RWPE2 (cell line): ENCODE data around the gene MACROD2.
A peak's percentile ranks its signal among the peaks of the same experiment; 100 is the strongest.

Experiments used
- ATAC-seq: fragments of 200-7000 bp; cut with Tn5 transposase; 3 replicates; pipeline ENCODE4 v1.9.1; 2021; ENCODE audit warnings: low read depth
- DNase-seq: peaks from one replicate; pipeline ENCODE4 v3.0.0-alpha.2; 2020; ENCODE audit warnings: low spot score
- H3K27ac ChIP-seq: fragments of 450-650 bp; 2 replicates; pipeline ENCODE4 v1.5.1; 2017; ENCODE audit warnings: mild to moderate bottlenecking; ENCODE audit not compliant: poor library complexity, severe bottlenecking
- H3K27me3 ChIP-seq: fragments of 250-450 bp; sonication (Bioruptor Pico); 2 replicates; pipeline ENCODE4 v1.5.1; 2021; ENCODE audit warnings: mild to moderate bottlenecking, moderate library complexity; ENCODE audit not compliant: insufficient read depth, poor library complexity, severe bottlenecking
- H3K36me3 ChIP-seq: fragments of 250-450 bp; sonication (Bioruptor Pico); 2 replicates; pipeline ENCODE4 v1.5.1; 2020; ENCODE audit warnings: low read depth, mild to moderate bottlenecking, moderate library complexity
- H3K4me1 ChIP-seq: fragments of 250-450 bp; sonication (Bioruptor Pico); 2 replicates; pipeline ENCODE4 v1.5.1; 2021; ENCODE audit warnings: mild to moderate bottlenecking, moderate library complexity; ENCODE audit not compliant: insufficient read depth, poor library complexity, severe bottlenecking
- H3K4me3 ChIP-seq: fragments of 250-450 bp; sonication (Bioruptor Pico); 2 replicates; pipeline ENCODE4 v1.5.1; 2021; ENCODE audit warnings: mild to moderate bottlenecking, moderate library complexity; ENCODE audit not compliant: severe bottlenecking
- H3K9me3 ChIP-seq: fragments of 250-450 bp; sonication (Bioruptor Pico); 2 replicates; pipeline ENCODE4 v1.5.1; 2021; ENCODE audit warnings: mild to moderate bottlenecking, moderate library complexity; ENCODE audit not compliant: severe bottlenecking
- TF ChIP-seq, protein P1 (sequence below): fragments of 450-650 bp; IDR thresholded peaks from one replicate; pipeline ENCODE4 v1.5.1; 2017; ENCODE audit warnings: mild to moderate bottlenecking, moderate library complexity; ENCODE audit not compliant: poor library complexity, severe bottlenecking

The MACROD2 gene

DNA sequence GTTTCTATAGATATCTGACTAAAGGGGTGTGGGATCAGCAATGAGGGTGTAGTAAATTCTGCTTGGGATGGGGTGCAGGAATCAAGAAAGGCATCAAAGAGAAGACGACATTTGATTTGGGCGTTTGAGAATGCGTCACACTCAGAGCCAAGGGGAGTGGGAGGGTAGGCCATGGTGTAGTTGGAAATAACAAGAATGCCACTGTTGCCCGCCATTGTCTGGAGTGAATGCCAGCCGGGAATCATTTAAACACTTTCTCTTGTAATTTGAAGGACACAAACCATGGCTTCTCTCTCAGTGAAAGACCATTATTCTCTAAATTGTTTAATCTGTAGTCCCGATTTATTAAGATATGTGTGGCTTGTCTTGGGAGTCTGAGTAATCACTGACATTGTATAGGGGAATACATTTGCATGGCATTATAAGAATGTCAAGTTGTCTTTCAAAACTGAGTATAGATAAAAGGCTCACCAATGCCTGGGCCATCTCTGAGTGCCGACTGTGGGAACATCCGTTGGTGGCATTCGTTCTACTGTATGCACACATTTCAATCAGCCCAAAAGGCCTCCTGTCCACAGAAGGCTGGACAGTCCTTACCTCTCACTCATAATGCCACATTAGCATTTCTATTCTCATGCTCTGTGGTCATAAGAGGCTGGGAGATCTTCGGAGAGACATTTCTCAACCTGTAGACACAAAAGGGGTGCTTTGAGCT, 1800.1 kb downstream of the MACROD2 start:
- Histone ChIP-seq H3K4me1 (no peaks in the 10 kb centered on the region), H3K9me3 (no peaks in the 10 kb centered on the region), H3K4me3 (no peak overlapping the region), H3K27me3 (no peaks in the 10 kb centered on the region), H3K27ac (no peak overlapping the region), H3K36me3 (no peaks in the 10 kb centered on the region)
- ATAC-seq (no peak), DNase-seq (no peak)
- TF ChIP-seq, protein P1, sequence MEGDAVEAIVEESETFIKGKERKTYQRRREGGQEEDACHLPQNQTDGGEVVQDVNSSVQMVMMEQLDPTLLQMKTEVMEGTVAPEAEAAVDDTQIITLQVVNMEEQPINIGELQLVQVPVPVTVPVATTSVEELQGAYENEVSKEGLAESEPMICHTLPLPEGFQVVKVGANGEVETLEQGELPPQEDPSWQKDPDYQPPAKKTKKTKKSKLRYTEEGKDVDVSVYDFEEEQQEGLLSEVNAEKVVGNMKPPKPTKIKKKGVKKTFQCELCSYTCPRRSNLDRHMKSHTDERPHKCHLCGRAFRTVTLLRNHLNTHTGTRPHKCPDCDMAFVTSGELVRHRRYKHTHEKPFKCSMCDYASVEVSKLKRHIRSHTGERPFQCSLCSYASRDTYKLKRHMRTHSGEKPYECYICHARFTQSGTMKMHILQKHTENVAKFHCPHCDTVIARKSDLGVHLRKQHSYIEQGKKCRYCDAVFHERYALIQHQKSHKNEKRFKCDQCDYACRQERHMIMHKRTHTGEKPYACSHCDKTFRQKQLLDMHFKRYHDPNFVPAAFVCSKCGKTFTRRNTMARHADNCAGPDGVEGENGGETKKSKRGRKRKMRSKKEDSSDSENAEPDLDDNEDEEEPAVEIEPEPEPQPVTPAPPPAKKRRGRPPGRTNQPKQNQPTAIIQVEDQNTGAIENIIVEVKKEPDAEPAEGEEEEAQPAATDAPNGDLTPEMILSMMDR: no peak

DNA sequence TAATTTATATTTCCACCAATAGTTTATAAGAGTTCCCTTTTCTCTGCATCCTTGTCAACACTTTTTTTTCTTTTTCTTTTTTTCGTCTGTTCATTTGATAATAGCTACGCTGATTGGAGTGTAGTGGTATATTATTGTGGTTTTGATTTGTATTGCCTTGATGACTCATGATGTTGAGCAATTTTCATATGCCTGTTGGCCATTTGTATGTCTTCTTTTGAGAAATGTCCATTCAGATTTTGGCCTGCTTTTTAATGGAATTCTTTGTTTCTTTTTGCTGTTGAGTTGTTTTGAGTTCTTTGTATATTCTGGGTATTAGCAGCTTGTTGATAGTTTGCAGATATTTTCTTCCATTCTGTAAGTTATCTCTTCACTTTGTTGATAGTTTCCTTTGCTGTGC, 1804.6 kb downstream of the MACROD2 start:
- Histone ChIP-seq H3K27me3 (no peaks in the 10 kb centered on the region), H3K4me3 (no peak overlapping the region), H3K9me3 (no peaks in the 10 kb centered on the region), H3K27ac (no peak overlapping the region), H3K36me3 (no peaks in the 10 kb centered on the region), H3K4me1 (no peaks in the 10 kb centered on the region)
- ATAC-seq (peak; percentile 58), DNase-seq (no peak)
- TF ChIP-seq, protein P1: no peak

DNA sequence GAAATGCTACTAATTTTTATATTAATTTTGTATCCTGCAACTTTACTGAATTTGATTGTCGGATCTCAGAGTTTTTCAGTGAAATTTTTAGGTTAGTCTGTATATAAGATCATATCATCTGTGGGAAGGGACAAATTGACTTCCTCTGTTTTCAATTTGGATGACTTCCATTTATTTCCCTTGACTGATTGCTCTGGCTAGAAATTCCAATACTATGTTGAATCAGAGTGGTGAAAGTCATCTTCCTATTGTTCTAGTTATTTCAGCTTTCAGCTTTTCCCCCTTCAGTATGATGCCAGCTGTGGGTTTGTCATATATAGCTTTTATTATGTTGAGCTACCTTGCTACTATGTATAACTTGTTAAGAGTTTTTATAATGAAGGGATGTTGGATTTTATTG, 1806.7 kb downstream of the MACROD2 start:
- Histone ChIP-seq H3K4me1 (no peaks in the 10 kb centered on the region), H3K27me3 (no peaks in the 10 kb centered on the region), H3K27ac (no peak overlapping the region), H3K36me3 (no peaks in the 10 kb centered on the region), H3K9me3 (no peaks in the 10 kb centered on the region), H3K4me3 (no peak overlapping the region)
- ATAC-seq (no peak), DNase-seq (no peak)
- TF ChIP-seq, protein P1: no peak

DNA sequence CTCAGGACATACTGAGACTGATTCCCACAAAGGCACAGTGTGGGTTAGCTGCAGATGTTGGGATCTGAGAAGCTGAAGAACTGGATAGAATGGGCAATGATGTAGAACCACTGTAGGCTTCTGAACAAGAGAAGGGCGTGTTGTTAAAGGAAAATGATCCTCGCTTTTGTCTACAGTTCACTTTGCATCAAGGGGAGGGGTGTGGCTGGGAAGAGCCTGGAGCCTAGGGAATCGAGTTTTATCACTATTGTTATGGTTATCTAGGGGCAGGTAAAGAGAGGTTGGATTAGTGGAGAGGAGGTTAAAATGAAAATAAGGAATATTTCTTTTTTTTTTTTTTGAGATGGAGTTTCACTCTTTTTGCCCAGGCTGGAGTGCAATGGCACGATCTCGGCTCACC, 1809.8 kb downstream of the MACROD2 start:
- H3K4me1 ChIP-seq: no peaks in the 10 kb centered on the region
- TF ChIP-seq, protein P1: no peak
- no peaks in the 10 kb centered on the region for H3K9me3 ChIP-seq
- H3K4me3 ChIP-seq: no peak overlapping the region
- DNase-seq: no peak
- H3K27ac ChIP-seq: no peak overlapping the region
- ATAC-seq: no peak
- H3K36me3 ChIP-seq: no peaks in the 10 kb centered on the region
- H3K27me3 ChIP-seq: no peaks in the 10 kb centered on the region

GRCh38 chr20:15806105-15806504, 1810.8 kb downstream of the MACROD2 start:
- H3K4me3 ChIP-seq: no peak overlapping the region
- H3K4me1 ChIP-seq: no peaks in the 10 kb centered on the region
- no peaks in the 10 kb centered on the region for H3K27me3 ChIP-seq
- no peak overlapping the region for H3K27ac ChIP-seq
- H3K36me3 ChIP-seq: no peaks in the 10 kb centered on the region
- ATAC-seq (no peak), DNase-seq (no peak)
- TF ChIP-seq, protein P1: no peak
- H3K9me3 ChIP-seq: no peaks in the 10 kb centered on the region
